HFFc6 (cell line): ENCODE data around the gene MIER1. TPM values are rescaled to one million over a fixed set of nuclear protein-coding genes. Genes with fewer than 3 reads are reported as not detected.

ENCODE experiments used
- DNase-seq: peaks from one replicate; pipeline ENCODE4 v3.0.0-alpha.2; 2018
- H3K27ac Mint-ChIP-seq: 2 replicates; pipeline ENCODE4 v1.8.0; 2020; ENCODE audit warnings: mild to moderate bottlenecking, mixed read lengths
- H3K27me3 Mint-ChIP-seq: 2 replicates; pipeline ENCODE4 v1.8.0; 2021; ENCODE audit warnings: mild to moderate bottlenecking, moderate library complexity, mixed read lengths; ENCODE audit not compliant: insufficient read depth
- H3K36me3 Mint-ChIP-seq: 2 replicates; pipeline ENCODE4 v1.8.0; 2021; ENCODE audit warnings: low read depth, mixed read lengths
- H3K4me1 Mint-ChIP-seq: 2 replicates; pipeline ENCODE4 v1.8.0; 2020; ENCODE audit warnings: low read depth, mixed read lengths
- H3K4me3 Mint-ChIP-seq: 2 replicates; pipeline ENCODE4 v1.8.0; 2020; ENCODE audit warnings: mild to moderate bottlenecking, moderate library complexity, mixed read lengths
- H3K9me3 Mint-ChIP-seq: 2 replicates; pipeline ENCODE4 v1.8.0; 2020; ENCODE audit warnings: mild to moderate bottlenecking, mixed read lengths
- CTCF ChIP-seq: fragments of 200-600 bp; sonication (generic); IDR thresholded peaks from 2 replicates; pipeline ENCODE4 v1.5.0; 2021; ENCODE audit warnings: antibody characterized with exemption, mild to moderate bottlenecking
- total RNA-seq, 6 experiments: library from RNA; stranded (reverse); fragmentation: NEBNext Ultra II Directional; extraction: Animal tissue kit (Norgen Biotek cat#: 25700); gene quantifications; 2 replicates in 1 of 6; 3 replicates in 5 of 6; pipeline ENCODE4 v1.2.3, GENCODE V29; 2021

Gene MIER1
- total RNA-seq, 6 experiments from 2014 or later, result 28.0 to 37.5 (median 33.7) TPM

- Mint-ChIP-seq H3K27me3 (peaks cover 6% of the 10 kb centered on the region; the same call in 1 of the 2 replicates), H3K27ac (peak overlapping the region; percentile 97), H3K9me3 (no peaks in the 10 kb centered on the region), H3K36me3 (peaks cover 8% of the 10 kb centered on the region), H3K4me1 (peaks cover 52% of the 10 kb centered on the region), H3K4me3 (peak overlapping the region; percentile 98)
- DNase-seq, result no peak
- no peak for TF ChIP-seq CTCF
Observed at GRCh38 chr1:66925944-66926343, 1.2 kb downstream of the MIER1 start.

- no peak for TF ChIP-seq CTCF
- Mint-ChIP-seq H3K27me3 (peaks cover 6% of the 10 kb centered on the region; the same call in 1 of the 2 replicates), H3K4me3 (no peak overlapping the region; the same call in 1 of the 2 replicates), H3K9me3 (no peaks in the 10 kb centered on the region), H3K4me1 (peaks cover 63% of the 10 kb centered on the region), H3K27ac (no peak overlapping the region), H3K36me3 (peaks cover 22% of the 10 kb centered on the region)
- DNase-seq, result peak; percentile 15
Observed at GRCh38 chr1:66927528-66927927, 2.7 kb downstream of the MIER1 start.

- H3K27ac Mint-ChIP-seq, result peak overlapping the region; percentile 93
- H3K9me3 Mint-ChIP-seq, result no peaks in the 10 kb centered on the region
- H3K27me3 Mint-ChIP-seq, result peaks cover 6% of the 10 kb centered on the region; the same call in 1 of the 2 replicates
- peak overlapping the region; percentile 91 for H3K4me3 Mint-ChIP-seq
- no peak for TF ChIP-seq CTCF
- no peak for DNase-seq
- H3K4me1 Mint-ChIP-seq, result peaks cover 70% of the 10 kb centered on the region
- H3K36me3 Mint-ChIP-seq, result peaks cover 22% of the 10 kb centered on the region
Observed at GRCh38 chr1:66929146-66929688, 4.4 kb downstream of the MIER1 start.

GRCh38 chr1:66929691-66929998, 4.9 kb downstream of the MIER1 start:
- peaks cover 6% of the 10 kb centered on the region; the same call in 1 of the 2 replicates for H3K27me3 Mint-ChIP-seq
- H3K27ac Mint-ChIP-seq, result peak overlapping the region; percentile 93
- peaks cover 22% of the 10 kb centered on the region for H3K36me3 Mint-ChIP-seq
- H3K9me3 Mint-ChIP-seq, result no peaks in the 10 kb centered on the region
- no peak for DNase-seq
- peak overlapping the region; percentile 91 for H3K4me3 Mint-ChIP-seq
- H3K4me1 Mint-ChIP-seq, result peaks cover 74% of the 10 kb centered on the region
- TF ChIP-seq CTCF, result no peak

- TF ChIP-seq CTCF, result peak; percentile 75
- Mint-ChIP-seq H3K27me3 (peaks cover 2% of the 10 kb centered on the region; the same call in 1 of the 2 replicates), H3K4me3 (peak overlapping the region; percentile 91), H3K27ac (peak overlapping the region; percentile 93), H3K9me3 (no peaks in the 10 kb centered on the region), H3K36me3 (peaks cover 22% of the 10 kb centered on the region), H3K4me1 (peaks cover 79% of the 10 kb centered on the region)
- peak; percentile 90 for DNase-seq
Observed at GRCh38 chr1:66929999-66930822, 5.4 kb downstream of the MIER1 start.
